ENCODE data around the gene DACT2.

- TF ChIP-seq GATA2 (IDR thresholded peaks at IDR 0.05; ENCODE audit: low read depth, low read length) = no peak
- no peak for TF ChIP-seq GATA3 (IDR thresholded peaks at IDR 0.05; ENCODE audit: low read depth, low read length)
Measured at GRCh38 chr6:168363811-168364792, 44.5 kb upstream of the DACT2 start.
